Osteoblast (primary cell): ENCODE measurements around the gene MYO3B. TPM values are rescaled to one million over a fixed set of nuclear protein-coding genes. Genes with fewer than 3 reads are reported as not detected.
"Not testable (repeated sequence)": the region's sequence is repeated elsewhere in the genome, so short reads cannot be mapped to it uniquely, and the experiment has no call there.

Experiments
- DNase-seq: peaks from one replicate; pipeline ENCODE4 v3.0.0; 2011; ENCODE audit warnings: low spot score, mixed read lengths; ENCODE audit not compliant: insufficient read length; ENCODE audit errors: missing footprints
- H2AFZ ChIP-seq: 2 replicates; pipeline ENCODE4 v1.6.0; 2011; ENCODE audit warnings: mild to moderate bottlenecking, low read length
- H3K27ac ChIP-seq: 2 replicates; pipeline ENCODE4 v1.5.1; 2011; ENCODE audit warnings: mild to moderate bottlenecking, low read depth, low read length, moderate library complexity
- H3K27me3 ChIP-seq: 2 replicates; pipeline ENCODE4 v1.6.0; 2012; ENCODE audit warnings: mild to moderate bottlenecking, control low read depth, inconsistent platforms, low read length, moderate library complexity; ENCODE audit not compliant: insufficient read depth
- H3K36me3 ChIP-seq: 2 replicates; pipeline ENCODE4 v1.5.1; 2011; ENCODE audit warnings: mild to moderate bottlenecking, low read length, control low read depth, moderate library complexity; ENCODE audit not compliant: insufficient read depth
- H3K4me1 ChIP-seq: 2 replicates; pipeline ENCODE4 v1.5.1; 2011; ENCODE audit warnings: mild to moderate bottlenecking, low read length, control low read depth, moderate library complexity; ENCODE audit not compliant: insufficient read depth
- H3K4me2 ChIP-seq: 2 replicates; pipeline ENCODE4 v1.6.0; 2011; ENCODE audit warnings: mild to moderate bottlenecking, low read length; ENCODE audit not compliant: insufficient read depth
- H3K4me3 ChIP-seq: fragments of 200-600 bp; sonication (generic); 3 replicates; pipeline ENCODE4 v1.5.1; 2012; ENCODE audit warnings: mild to moderate bottlenecking, low read length, inconsistent platforms; ENCODE audit not compliant: insufficient read depth
- H3K79me2 ChIP-seq: 2 replicates; pipeline ENCODE4 v1.6.0; 2012; ENCODE audit warnings: mild to moderate bottlenecking, low read length, control low read depth, inconsistent platforms; ENCODE audit not compliant: insufficient read depth
- H3K9me3 ChIP-seq: 2 replicates; pipeline ENCODE4 v1.5.1; 2011; ENCODE audit warnings: low read depth, low read length, control low read depth
- H4K20me1 ChIP-seq: 2 replicates; pipeline ENCODE4 v1.6.0; 2012; ENCODE audit warnings: mild to moderate bottlenecking, low read length, control low read depth; ENCODE audit not compliant: insufficient read depth
- total RNA-seq: library from RNA; depleted of rRNA; stranded (reverse); fragments of >200 nt; gene quantifications from 2 replicates; pipeline ENCODE4 v1.2.3, GENCODE V29; 2012
- TF ChIP-seq, protein P1 (sequence below): IDR thresholded peaks from 2 replicates; pipeline ENCODE4 v1.5.1; 2011; ENCODE audit warnings: mild to moderate bottlenecking, low read depth, low read length, moderate library complexity; ENCODE audit errors: extremely low read depth

The MYO3B gene
- total RNA-seq, 1 donor = 0.36 TPM

DNA sequence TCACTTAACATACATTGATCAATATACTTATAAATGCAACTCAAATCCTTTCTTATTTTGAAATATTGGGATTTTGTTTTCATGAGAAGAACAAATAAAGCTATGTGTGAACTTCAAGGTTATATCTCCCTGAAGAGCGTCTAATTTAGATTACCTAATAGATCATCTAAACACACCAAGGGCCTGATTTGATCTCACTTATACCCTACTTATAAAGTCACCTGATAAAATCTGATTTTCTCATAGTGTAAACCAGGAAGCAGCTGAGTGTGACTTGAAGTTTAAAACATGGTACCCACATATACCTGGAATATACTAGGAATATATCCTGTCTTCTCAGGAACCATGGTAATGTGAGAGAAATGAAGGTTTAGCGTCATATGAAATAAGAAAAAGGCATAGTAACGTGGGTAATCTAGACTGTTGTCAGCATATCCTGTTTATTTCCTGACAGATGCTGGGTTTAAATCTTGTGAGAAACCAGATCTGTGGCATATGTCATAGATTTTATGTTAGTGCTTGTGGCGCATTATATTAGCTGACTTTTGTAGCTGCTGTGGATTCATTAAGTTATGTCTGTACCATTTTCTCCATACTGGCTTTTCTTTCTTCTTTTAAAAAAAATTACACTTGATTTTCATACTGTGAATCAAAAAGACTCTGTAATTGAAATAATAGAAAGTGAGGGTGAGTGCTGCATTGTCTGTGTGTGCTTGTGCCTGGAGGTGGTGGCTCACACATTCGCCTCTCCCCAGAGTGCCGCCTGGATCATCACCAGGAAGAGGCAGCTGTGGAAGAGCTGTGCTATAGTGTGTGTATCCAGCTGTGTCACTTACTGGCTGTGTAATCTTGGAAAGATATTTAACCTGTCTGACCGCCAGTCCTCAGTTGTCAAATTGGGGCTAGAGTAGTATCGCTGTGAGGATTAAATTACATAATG is 164.0 kb downstream of the MYO3B start:
- TF ChIP-seq, protein P1, sequence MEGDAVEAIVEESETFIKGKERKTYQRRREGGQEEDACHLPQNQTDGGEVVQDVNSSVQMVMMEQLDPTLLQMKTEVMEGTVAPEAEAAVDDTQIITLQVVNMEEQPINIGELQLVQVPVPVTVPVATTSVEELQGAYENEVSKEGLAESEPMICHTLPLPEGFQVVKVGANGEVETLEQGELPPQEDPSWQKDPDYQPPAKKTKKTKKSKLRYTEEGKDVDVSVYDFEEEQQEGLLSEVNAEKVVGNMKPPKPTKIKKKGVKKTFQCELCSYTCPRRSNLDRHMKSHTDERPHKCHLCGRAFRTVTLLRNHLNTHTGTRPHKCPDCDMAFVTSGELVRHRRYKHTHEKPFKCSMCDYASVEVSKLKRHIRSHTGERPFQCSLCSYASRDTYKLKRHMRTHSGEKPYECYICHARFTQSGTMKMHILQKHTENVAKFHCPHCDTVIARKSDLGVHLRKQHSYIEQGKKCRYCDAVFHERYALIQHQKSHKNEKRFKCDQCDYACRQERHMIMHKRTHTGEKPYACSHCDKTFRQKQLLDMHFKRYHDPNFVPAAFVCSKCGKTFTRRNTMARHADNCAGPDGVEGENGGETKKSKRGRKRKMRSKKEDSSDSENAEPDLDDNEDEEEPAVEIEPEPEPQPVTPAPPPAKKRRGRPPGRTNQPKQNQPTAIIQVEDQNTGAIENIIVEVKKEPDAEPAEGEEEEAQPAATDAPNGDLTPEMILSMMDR = no peak
- Histone ChIP-seq H3K4me2 (no peak overlapping the region), H3K4me1 (no peaks in the 10 kb centered on the region), H3K79me2 (no peaks in the 10 kb centered on the region), H3K9me3 (no peaks in the 10 kb centered on the region), H3K36me3 (no peaks in the 10 kb centered on the region), H4K20me1 (no peaks in the 10 kb centered on the region), H2AFZ (no peak overlapping the region), H3K4me3 (no peak overlapping the region), H3K27ac (no peak overlapping the region), H3K27me3 (no peaks in the 10 kb centered on the region)
- DNase-seq = no peak

GRCh38 chr2:170344663-170345346 is 166.9 kb downstream of the MYO3B start:
- Histone ChIP-seq H2AFZ (no peak overlapping the region), H3K4me2 (no peak overlapping the region), H3K9me3 (no peaks in the 10 kb centered on the region), H3K4me1 (no peaks in the 10 kb centered on the region), H3K36me3 (no peaks in the 10 kb centered on the region), H4K20me1 (no peaks in the 10 kb centered on the region), H3K4me3 (no peak overlapping the region), H3K79me2 (no peaks in the 10 kb centered on the region), H3K27ac (no peak overlapping the region), H3K27me3 (no peaks in the 10 kb centered on the region)
- DNase-seq = no peak
- TF ChIP-seq, protein P1 = no peak

GRCh38 chr2:170345607-170346006 is 167.7 kb downstream of the MYO3B start:
- Histone ChIP-seq H3K27ac (no peak overlapping the region), H3K4me3 (no peak overlapping the region), H3K27me3 (no peaks in the 10 kb centered on the region), H3K4me1 (no peaks in the 10 kb centered on the region), H3K4me2 (no peak overlapping the region), H2AFZ (no peak overlapping the region), H3K9me3 (no peaks in the 10 kb centered on the region), H3K36me3 (no peaks in the 10 kb centered on the region), H4K20me1 (no peaks in the 10 kb centered on the region), H3K79me2 (no peaks in the 10 kb centered on the region)
- TF ChIP-seq, protein P1 = no peak
- DNase-seq = no peak

DNA sequence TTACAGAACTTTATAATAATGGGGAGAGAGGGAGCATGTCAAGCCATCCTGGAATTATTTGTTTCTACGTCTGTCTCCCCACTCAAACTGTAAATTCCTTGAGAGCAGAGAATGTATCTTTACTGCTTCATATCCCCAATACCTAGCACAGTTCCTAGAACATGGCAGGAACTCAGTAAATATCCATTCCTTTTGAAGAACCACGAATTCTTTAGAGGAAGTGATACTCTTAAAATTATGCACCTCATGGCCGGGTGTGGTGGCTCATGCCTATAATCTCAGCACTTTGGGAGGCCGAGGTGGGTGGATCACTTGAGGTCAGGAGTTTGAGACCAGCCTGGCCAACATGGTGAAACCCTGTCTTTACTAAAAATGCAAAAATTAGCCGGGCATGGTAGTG is 171.3 kb downstream of the MYO3B start:
- H2AFZ ChIP-seq, H3K4me2 ChIP-seq, H3K79me2 ChIP-seq, H4K20me1 ChIP-seq, H3K36me3 ChIP-seq, H3K4me1 ChIP-seq, H3K27me3 ChIP-seq, H3K9me3 ChIP-seq, DNase-seq, H3K4me3 ChIP-seq, H3K27ac ChIP-seq: not testable (repeated sequence)
